ENCODE measurements around the gene TRIM44. TPM values are rescaled to one million over a fixed set of nuclear protein-coding genes. Genes with fewer than 3 reads are reported as not detected.
A peak's percentile ranks its signal among the peaks of the same experiment; 100 is the strongest.

TRIM44 gene
- total RNA-seq = 10 to 100 TPM in 1 of 2 donors, 1 to 10 TPM in 1; 3.7 to 15.1 TPM
- polyA plus RNA-seq = 10 to 100 TPM; 10.2 to 10.7 TPM

DNA sequence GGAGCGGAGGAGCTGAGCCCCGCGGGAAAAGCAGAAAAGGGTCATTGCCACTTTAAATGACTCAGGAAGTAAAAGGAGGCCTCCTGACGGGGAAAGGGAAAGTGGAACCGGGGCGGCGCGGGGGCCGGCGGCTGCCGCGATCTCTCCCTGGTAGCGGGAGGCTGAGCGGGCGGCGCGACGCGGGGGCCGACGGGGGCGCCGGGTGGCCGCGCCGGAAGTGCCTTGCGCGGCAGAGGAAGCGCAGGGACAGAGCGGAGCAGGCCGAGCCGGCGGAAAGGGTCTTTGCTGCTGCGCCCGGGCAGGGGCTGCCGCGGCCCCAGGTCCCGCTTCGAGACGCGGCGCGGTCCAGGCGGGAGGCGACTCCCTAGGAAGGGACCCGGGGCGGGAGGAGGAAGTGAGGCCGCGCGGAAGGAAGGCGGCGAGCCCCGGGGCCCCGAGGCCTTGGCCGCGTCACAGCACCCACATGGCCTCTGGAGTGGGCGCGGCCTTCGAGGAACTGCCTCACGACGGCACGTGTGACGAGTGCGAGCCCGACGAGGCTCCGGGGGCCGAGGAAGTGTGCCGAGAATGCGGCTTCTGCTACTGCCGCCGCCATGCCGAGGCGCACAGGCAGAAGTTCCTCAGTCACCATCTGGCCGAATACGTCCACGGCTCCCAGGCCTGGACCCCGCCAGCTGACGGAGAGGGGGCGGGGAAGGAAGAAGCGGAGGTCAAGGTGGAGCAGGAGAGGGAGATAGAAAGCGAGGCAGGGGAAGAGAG is at the start of gene TRIM44:
TRIM44 (plus strand) TSS at position 127 of the 759 bp plus-strand sequence; CDS start at position 464, 337 bp downstream.
- Histone ChIP-seq H3K9me3 (ENCODE audit: control insufficient read depth in 4 of 4, low read length in 3 of 4) (peaks cover 0 to 6% (median under 1%) of the 10 kb centered on the region in 4 donors), H3K36me3 (ENCODE audit: control insufficient read depth in 4 of 4, insufficient read depth in 3 of 4, low read depth in 1 of 4, low read length in 3 of 4) (peaks cover 0 to 6% (median 0%) of the 10 kb centered on the region in 4 donors), H3K4me3 (ENCODE audit: low read depth in 1 of 3, low read length in 3 of 3) (peak within 1 kb of the TSS; percentile 80 to 91 (median 87)), H3K27ac (ENCODE audit: low read depth in 1 of 2, low read length in 2 of 2) (peak within 1 kb of the TSS; percentile 95 to 99), H3K4me1 (ENCODE audit: control insufficient read depth in 4 of 4, insufficient read depth in 4 of 4, low read length in 3 of 4) (peaks cover 2 to 37% (median 24%) of the 10 kb centered on the region in 4 donors), H3K9ac (ENCODE audit: low read depth in 1 of 2, low read length in 2 of 2) (peak within 1 kb of the TSS; percentile 77 to 81), H3K27me3 (ENCODE audit: control insufficient read depth in 4 of 4, insufficient read depth in 4 of 4, low read length in 3 of 4) (no peaks in the 10 kb centered on the region)
- peak; percentile 62 for DNase-seq (ENCODE audit: low spot score)
- WGBS = 3% methylated on average over 82 of the region's 82 CpGs
- TF ChIP-seq FOXA1 (IDR thresholded peaks at IDR 0.05) (no peak), NR2F2 (IDR thresholded peaks at IDR 0.05) (peak; percentile 58), REST (IDR thresholded peaks at IDR 0.05) (no peak), ZBTB33 (IDR thresholded peaks at IDR 0.05) (no peak), EGR1 (IDR thresholded peaks at IDR 0.05; ENCODE audit: low read depth in 2 of 2) (no peak), TAF1 (conservative IDR thresholded peaks at IDR 0.05) (peak; percentile 67), GABPA (IDR thresholded peaks at IDR 0.05 in 1 of 2, conservative IDR thresholded peaks at IDR 0.05 in 1 of 2) (peak in 1 of 2 donors; percentile 84), JUND (IDR thresholded peaks at IDR 0.05) (peak in 1 of 2 donors; percentile 13), RAD21 (IDR thresholded peaks at IDR 0.05) (peak in 1 of 2 donors; percentile 10)
- TF ChIP-seq, protein P1, sequence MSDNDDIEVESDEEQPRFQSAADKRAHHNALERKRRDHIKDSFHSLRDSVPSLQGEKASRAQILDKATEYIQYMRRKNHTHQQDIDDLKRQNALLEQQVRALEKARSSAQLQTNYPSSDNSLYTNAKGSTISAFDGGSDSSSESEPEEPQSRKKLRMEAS (IDR thresholded peaks at IDR 0.05) = peak; percentile 61

DNA sequence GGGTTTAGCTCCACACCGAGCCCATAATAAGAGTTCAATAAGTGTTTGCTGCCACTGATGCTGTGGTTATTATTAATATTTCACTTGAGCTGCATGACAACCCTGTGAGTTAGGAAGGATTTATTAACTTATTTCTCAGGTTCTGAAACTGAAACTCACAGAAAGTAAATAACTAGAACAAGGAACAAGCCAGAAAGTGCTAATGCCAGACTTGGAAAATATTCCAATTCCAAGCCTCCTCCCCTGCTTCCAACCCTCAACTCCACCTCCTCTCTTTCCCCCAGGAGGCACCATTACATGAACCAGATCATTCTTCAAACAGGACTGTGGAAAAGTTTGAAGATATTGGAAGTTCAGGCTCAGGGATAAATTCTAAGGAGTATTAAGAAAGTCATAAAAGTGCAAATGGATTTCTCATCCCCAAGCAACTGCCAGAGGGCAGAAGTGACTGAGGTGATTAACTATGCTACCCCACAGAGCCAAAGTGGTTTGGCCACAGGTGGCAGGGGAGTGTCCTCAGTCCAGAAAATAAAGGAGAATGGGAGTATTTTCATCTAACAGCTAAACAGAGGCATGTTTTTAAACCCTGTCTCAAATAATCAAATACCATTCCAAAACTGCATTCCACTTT is 47.5 kb upstream of the TRIM44 start:
- peaks cover 8 to 24% (median 19%) of the 10 kb centered on the region in 4 donors for H3K4me1 ChIP-seq (ENCODE audit: control insufficient read depth in 4 of 4, insufficient read depth in 4 of 4, low read length in 3 of 4)
- WGBS = 64% methylated on average over 1 of the region's 1 CpG
- H3K27ac ChIP-seq (ENCODE audit: low read depth in 1 of 2, low read length in 2 of 2) = no peak overlapping the region
- no peak for TF ChIP-seq FOXA1 (IDR thresholded peaks at IDR 0.05)
- TF ChIP-seq ATF3 (IDR thresholded peaks at IDR 0.05) = no peak
- no peak for TF ChIP-seq YY1 (IDR thresholded peaks at IDR 0.05)
- TF ChIP-seq REST (IDR thresholded peaks at IDR 0.05) = no peak
- no peak for TF ChIP-seq HNF4A (conservative IDR thresholded peaks at IDR 0.05)
- no peak for DNase-seq (ENCODE audit: low spot score)
- no peaks in the 10 kb centered on the region for H3K9me3 ChIP-seq (ENCODE audit: control insufficient read depth in 4 of 4, low read length in 3 of 4)
- no peak overlapping the region for H3K4me3 ChIP-seq (ENCODE audit: low read depth in 1 of 3, low read length in 3 of 3)
- H3K27me3 ChIP-seq (ENCODE audit: control insufficient read depth in 4 of 4, insufficient read depth in 4 of 4, low read length in 3 of 4) = peaks cover 0 to 2% (median 0%) of the 10 kb centered on the region in 4 donors
- H3K9ac ChIP-seq (ENCODE audit: low read depth in 1 of 2, low read length in 2 of 2) = no peak overlapping the region
- H3K36me3 ChIP-seq (ENCODE audit: control insufficient read depth in 4 of 4, insufficient read depth in 3 of 4, low read depth in 1 of 4, low read length in 3 of 4) = no peaks in the 10 kb centered on the region
